B cell (primary cell): Measurements from ENCODE around the gene CDH13. TPM values are rescaled to one million over a fixed set of nuclear protein-coding genes. Genes with fewer than 3 reads are reported as not detected.

Experiments
- ATAC-seq: fragments of 200-7000 bp; cut with Tn5 transposase; one replicate; pipeline ENCODE4 v1.10.0; 2021; ENCODE audit warnings: low read depth, mild to moderate bottlenecking, moderate number of reproducible peaks, moderate library complexity
- CTCF ChIA-PET: fragments of 350-600 bp; sonication (Branson Sonifier 250); formaldehyde crosslinking; loops from one replicate; lab custom pipeline; 2021; ENCODE audit warnings: antibody characterized with exemption, inconsistent platforms; lab: Charles Lee
- POLR2A ChIA-PET: fragments of 350-600 bp; sonication (Branson Sonifier 250); formaldehyde crosslinking; loops from one replicate; lab custom pipeline; 2021; ENCODE audit warnings: antibody characterized with exemption; lab: Charles Lee
- DNase-seq: peaks from one replicate; pipeline ENCODE4 v3.0.0; 2013
- H2AFZ ChIP-seq: 2 replicates; pipeline ENCODE4 v1.6.1; 2012; ENCODE audit warnings: mild to moderate bottlenecking, low read depth, low read length; ENCODE audit not compliant: insufficient read depth, poor library complexity, severe bottlenecking
- H3K27ac ChIP-seq, 2 donors: 1 replicate in 1 of 2; 2 replicates in 1 of 2; pipeline ENCODE4 v1.5.1; 2012 to 2013; ENCODE audit warnings: low read length in 2 of 2, mild to moderate bottlenecking in 2 of 2, moderate library complexity in 1 of 2
- H3K27me3 ChIP-seq, 4 experiments: fragments of 200-600 bp in 1 of 4; sonication (generic) in 1 of 4; replicated peaks in 1 of 4; 1 replicate in 2 of 4; 2 replicates in 2 of 4; pipeline versions ENCODE4 v1.6.1 to v1.7.0; 2013 to 2016; ENCODE audit warnings: low read length in 3 of 4, mild to moderate bottlenecking in 2 of 4, mixed read lengths in 1 of 4, moderate library complexity in 1 of 4; ENCODE audit not compliant: insufficient read depth in 4 of 4, control insufficient read depth in 3 of 4; ENCODE audit errors: control extremely low read depth in 1 of 4
- H3K36me3 ChIP-seq, 2 experiments: replicated peaks in 1 of 2; 1 replicate in 1 of 2; 2 replicates in 1 of 2; pipeline versions ENCODE4 v1.6.1 to v1.7.1; 2013; ENCODE audit warnings: low read length in 1 of 2; ENCODE audit not compliant: insufficient read depth in 2 of 2, control insufficient read depth in 1 of 2; ENCODE audit errors: control extremely low read depth in 1 of 2, extremely low read depth in 1 of 2
- H3K4me1 ChIP-seq, 2 donors: fragments of 200-600 bp in 1 of 2; sonication (generic) in 1 of 2; 1 replicate in 1 of 2; 2 replicates in 1 of 2; pipeline versions ENCODE4 v1.5.1 to v1.6.1; 2013 to 2017; ENCODE audit warnings: low read length in 2 of 2; ENCODE audit not compliant: control insufficient read depth in 2 of 2, insufficient read depth in 2 of 2
- H3K4me2 ChIP-seq: replicated peaks from 2 replicates; pipeline ENCODE3; 2012; ENCODE audit warnings: mild to moderate bottlenecking, low read depth, low read length; ENCODE audit not compliant: poor library complexity, severe bottlenecking
- H3K4me3 ChIP-seq, 5 experiments: fragments of 200-600 bp in 1 of 5; sonication (generic) in 1 of 5; 1 replicate in 3 of 5; 2 replicates in 2 of 5; pipeline versions ENCODE4 v1.5.1 to v1.7.0; 2011 to 2016; ENCODE audit warnings: low read length in 4 of 5, mild to moderate bottlenecking in 4 of 5, low read depth in 2 of 5, control low read depth in 1 of 5, moderate library complexity in 1 of 5; ENCODE audit not compliant: insufficient read depth in 1 of 5; ENCODE audit errors: control extremely low read depth in 1 of 5, extremely low read depth in 1 of 5
- H3K79me2 ChIP-seq: fragments of 200-600 bp; sonication (generic); one replicate; pipeline ENCODE4 v1.6.0; 2016; ENCODE audit warnings: low read length; ENCODE audit not compliant: control insufficient read depth, insufficient read depth
- H3K9ac ChIP-seq: fragments of 200-600 bp; sonication (generic); 2 replicates; pipeline ENCODE4 v1.6.1; 2017; ENCODE audit warnings: mild to moderate bottlenecking, low read length, moderate library complexity
- H3K9me3 ChIP-seq, 3 donors: one replicate each; pipeline versions ENCODE4 v1.6.1 to v1.7.1; 2013; ENCODE audit warnings: low read length in 2 of 3; ENCODE audit not compliant: control insufficient read depth in 2 of 3, insufficient read depth in 1 of 3; ENCODE audit errors: control extremely low read depth in 1 of 3
- H4K20me1 ChIP-seq: 2 replicates; pipeline ENCODE4 v1.6.0; 2012; ENCODE audit warnings: mild to moderate bottlenecking, low read length; ENCODE audit not compliant: insufficient read depth, control insufficient read depth, poor library complexity, severe bottlenecking
- H3K27ac Mint-ChIP-seq: one replicate; pipeline ENCODE4 v1.8.0; 2021; ENCODE audit warnings: mixed read lengths
- H3K27me3 Mint-ChIP-seq: one replicate; pipeline ENCODE4 v1.8.0; 2021; ENCODE audit warnings: mixed read lengths
- H3K4me1 Mint-ChIP-seq: one replicate; pipeline ENCODE4 v1.8.0; 2021; ENCODE audit warnings: mixed read lengths
- H3K4me3 Mint-ChIP-seq: one replicate; pipeline ENCODE4 v1.8.0; 2021; ENCODE audit warnings: mixed read lengths
- H3K9me3 Mint-ChIP-seq: one replicate; pipeline ENCODE4 v1.8.0; 2022; ENCODE audit warnings: mixed read lengths; ENCODE audit not compliant: insufficient read depth
- CTCF ChIP-seq: fragments of 200-600 bp; IDR thresholded peaks from one replicate; pipeline ENCODE4 v1.8.0; 2022; ENCODE audit warnings: antibody characterized with exemption, mild to moderate bottlenecking
- EZH2 ChIP-seq: IDR thresholded peaks from 2 replicates; pipeline ENCODE4 v1.6.1; 2012; ENCODE audit warnings: borderline replicate concordance, low read depth, mild to moderate bottlenecking, moderate library complexity, low read length; ENCODE audit not compliant: insufficient read depth, poor library complexity, severe bottlenecking
- WGBS: methylation state at CpG from one replicate; pipeline ENCODE4 v1.1.5; 2013; ENCODE audit warnings: missing lambda C conversion rate; ENCODE audit not compliant: insufficient coverage; 5-methylcytosine and 5-hydroxymethylcytosine counted together
- intact Hi-C: fragments of 100-400 bp; cut with micrococcal nuclease; formaldehyde crosslinking; loops from one replicate; pipeline ENCODE4 v1.10.0; 2022
- polyA plus RNA-seq: library from polyadenylated mRNA; depleted of rRNA; stranded (reverse); fragments of >200 nt; gene quantifications from 2 replicates; pipeline ENCODE4 v1.2.3, GENCODE V29; 2012
- total RNA-seq, 2 donors: library from RNA; stranded (reverse); fragments of 120-200 nt in 1 of 2; gene quantifications; 1 replicate in 1 of 2; 2 replicates in 1 of 2; pipeline versions ENCODE4 v1.2.3 to v1.2.4, GENCODE V29; 2013 to 2022

CDH13 gene
- total and polyA plus RNA-seq, 2 donors (not counting 1 experiment from before 2014, with no cell fraction given) = not detected

- peaks cover 14% of the 10 kb centered on the region for H3K27me3 Mint-ChIP-seq
- Histone ChIP-seq H3K27ac (no peak overlapping the region), H3K36me3 (no peaks in the 10 kb centered on the region), H3K27me3 (peaks cover 0 to 3% (median 0%) of the 10 kb centered on the region in 4 experiments), H3K79me2 (no peaks in the 10 kb centered on the region), H3K4me3 (no peak overlapping the region), H3K9ac (no peak overlapping the region), H4K20me1 (no peaks in the 10 kb centered on the region), H3K4me1 (no peaks in the 10 kb centered on the region), H3K4me2 (no peak overlapping the region), H3K9me3 (peaks cover 0 to 7% (median 3%) of the 10 kb centered on the region in 3 donors), H2AFZ (no peak overlapping the region)
- no peak for DNase-seq
- no peak for TF ChIP-seq EZH2
- TF ChIP-seq CTCF = no peak
- no peak overlapping the region for H3K27ac Mint-ChIP-seq
- H3K9me3 Mint-ChIP-seq = peaks cover 8% of the 10 kb centered on the region
- WGBS = 85% methylated on average over 5 of the region's 5 CpGs
- no peaks in the 10 kb centered on the region for H3K4me1 Mint-ChIP-seq
- ChIA-PET CTCF (no interaction called here), POLR2A (no interaction called here)
- no peak overlapping the region for H3K4me3 Mint-ChIP-seq
- intact Hi-C loops = no loop called here
- ATAC-seq = no peak
These were observed 893.8 kb downstream of the CDH13 start for GRCh38 chr16:83520596-83520995.

GRCh38 chr16:83530293-83530692 is 903.5 kb downstream of the CDH13 start:
- Histone ChIP-seq H3K9ac (no peak overlapping the region), H3K27ac (no peak overlapping the region), H3K4me1 (no peaks in the 10 kb centered on the region), H3K4me2 (no peak overlapping the region), H3K79me2 (no peaks in the 10 kb centered on the region), H4K20me1 (no peaks in the 10 kb centered on the region), H3K4me3 (no peak overlapping the region), H2AFZ (no peak overlapping the region), H3K27me3 (peaks cover 0 to 5% (median 2%) of the 10 kb centered on the region in 4 experiments), H3K9me3 (peaks cover 0 to 4% (median 0%) of the 10 kb centered on the region in 3 donors), H3K36me3 (no peaks in the 10 kb centered on the region)
- no peak for ATAC-seq
- ChIA-PET CTCF (no interaction called here), POLR2A (no interaction called here)
- TF ChIP-seq CTCF = no peak
- TF ChIP-seq EZH2 = no peak
- Mint-ChIP-seq H3K9me3 (no peaks in the 10 kb centered on the region), H3K27me3 (peaks cover 11% of the 10 kb centered on the region), H3K27ac (no peak overlapping the region), H3K4me3 (no peak overlapping the region), H3K4me1 (no peaks in the 10 kb centered on the region)
- intact Hi-C loops = no loop called here
- no peak for DNase-seq
- no CpG with 5 or more reads among the region's 3 CpGs for WGBS
